MCF 10A (cell line): ENCODE data around the gene CEP131. TPM values are rescaled to one million over a fixed set of nuclear protein-coding genes. Genes with fewer than 3 reads are reported as not detected.

ENCODE experiments used
- BruUV-seq: library from RNA; stranded (reverse); fragments of 400-500 nt; replicated peaks from 2 replicates; lab custom pipeline; 2021; lab: Mats Ljungman, UMichigan
- CTCF ChIA-PET: fragments of 300-600 bp; sonication (Branson Sonifier 250); formaldehyde crosslinking; extraction: SDS; loops from one replicate; lab custom pipeline; 2021; ENCODE audit warnings: antibody characterized with exemption, inconsistent platforms; lab: Yijun Ruan, JAX
- POLR2A ChIA-PET: fragments of 300-600, 350-650 bp; sonication (Branson Sonifier 250); formaldehyde crosslinking; extraction: SDS; loops from one replicate; lab custom pipeline; 2020; ENCODE audit warnings: antibody characterized with exemption, inconsistent platforms; lab: Yijun Ruan, JAX
- DNase-seq: peaks from one replicate; pipeline ENCODE4 v3.0.0-alpha.2; 2018; ENCODE audit not compliant: unreplicated experiment
- H3K27ac Mint-ChIP-seq: one replicate; pipeline ENCODE4 v1.8.0; 2022; ENCODE audit warnings: mild to moderate bottlenecking, low read depth, mixed read lengths; ENCODE audit not compliant: unreplicated experiment
- H3K27me3 Mint-ChIP-seq: one replicate; pipeline ENCODE4 v1.8.0; 2022; ENCODE audit warnings: mixed read lengths; ENCODE audit not compliant: insufficient read depth, unreplicated experiment
- H3K36me3 Mint-ChIP-seq: one replicate; pipeline ENCODE4 v1.8.0; 2022; ENCODE audit warnings: mild to moderate bottlenecking, moderate library complexity, mixed read lengths; ENCODE audit not compliant: insufficient read depth, unreplicated experiment
- H3K4me1 Mint-ChIP-seq: one replicate; pipeline ENCODE4 v1.8.0; 2022; ENCODE audit warnings: mixed read lengths; ENCODE audit not compliant: insufficient read depth, unreplicated experiment
- H3K4me3 Mint-ChIP-seq: one replicate; pipeline ENCODE4 v1.8.0; 2022; ENCODE audit warnings: mild to moderate bottlenecking, moderate library complexity, mixed read lengths; ENCODE audit not compliant: unreplicated experiment
- H3K9me3 Mint-ChIP-seq: one replicate; pipeline ENCODE4 v1.8.0; 2022; ENCODE audit warnings: mixed read lengths; ENCODE audit not compliant: unreplicated experiment
- intact Hi-C: fragments of 100-400 bp; cut with micrococcal nuclease; formaldehyde crosslinking; loops from 2 replicates; pipeline ENCODE4 v1.14.1; 2022
- total RNA-seq: library from RNA; stranded (reverse); gene quantifications from 2 replicates; pipeline ENCODE4 v1.2.3, GENCODE V29; 2022
- TF ChIP-seq, protein P1 (sequence below): fragments of 200-600 bp; IDR thresholded peaks from one replicate; pipeline ENCODE4 v1.8.0; 2022; ENCODE audit warnings: antibody characterized with exemption, mild to moderate bottlenecking; ENCODE audit not compliant: unreplicated experiment

Gene CEP131
- total RNA-seq, 1 experiment from 2014 or later = 9.5 TPM

DNA sequence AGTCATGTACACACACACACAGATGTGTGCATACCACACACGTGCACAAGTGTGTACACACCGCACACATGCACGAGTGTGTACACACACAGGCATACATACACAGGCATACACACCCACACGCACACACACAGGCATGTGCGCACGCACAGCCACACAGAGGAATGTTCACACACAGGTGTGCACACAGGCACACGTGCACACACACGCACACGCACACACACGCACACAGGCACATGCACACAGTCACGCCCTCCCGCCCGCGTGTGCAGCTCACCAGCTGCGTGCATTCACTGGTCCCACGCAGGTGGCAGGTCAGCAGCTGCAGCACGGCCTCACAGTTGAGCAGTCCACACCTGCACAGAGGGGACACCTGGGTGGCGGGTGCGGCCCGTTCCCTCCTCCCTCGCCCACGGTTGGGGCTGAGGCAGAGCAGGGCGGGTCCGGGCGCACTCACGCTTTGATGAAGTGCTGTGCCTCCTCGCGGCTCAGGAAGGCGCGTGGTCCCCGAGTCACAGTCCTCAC lies 8.4 kb upstream of the CEP131 start:
- intact Hi-C loops = no loop called here
- Mint-ChIP-seq H3K36me3 (peaks cover 13% of the 10 kb centered on the region), H3K9me3 (peaks cover 7% of the 10 kb centered on the region), H3K4me1 (peaks cover 6% of the 10 kb centered on the region), H3K4me3 (no peak overlapping the region), H3K27ac (no peak overlapping the region), H3K27me3 (no peaks in the 10 kb centered on the region)
- no TSS peak for BruUV-seq
- no peak for DNase-seq
- POLR2A ChIA-PET = no interaction called here
- CTCF ChIA-PET = interaction anchor here (0.6 kb wide), 1 partner anchor 442 kb away, joined by 5 read pairs; no protein-coding TSS in a partner anchor
- TF ChIP-seq, protein P1, sequence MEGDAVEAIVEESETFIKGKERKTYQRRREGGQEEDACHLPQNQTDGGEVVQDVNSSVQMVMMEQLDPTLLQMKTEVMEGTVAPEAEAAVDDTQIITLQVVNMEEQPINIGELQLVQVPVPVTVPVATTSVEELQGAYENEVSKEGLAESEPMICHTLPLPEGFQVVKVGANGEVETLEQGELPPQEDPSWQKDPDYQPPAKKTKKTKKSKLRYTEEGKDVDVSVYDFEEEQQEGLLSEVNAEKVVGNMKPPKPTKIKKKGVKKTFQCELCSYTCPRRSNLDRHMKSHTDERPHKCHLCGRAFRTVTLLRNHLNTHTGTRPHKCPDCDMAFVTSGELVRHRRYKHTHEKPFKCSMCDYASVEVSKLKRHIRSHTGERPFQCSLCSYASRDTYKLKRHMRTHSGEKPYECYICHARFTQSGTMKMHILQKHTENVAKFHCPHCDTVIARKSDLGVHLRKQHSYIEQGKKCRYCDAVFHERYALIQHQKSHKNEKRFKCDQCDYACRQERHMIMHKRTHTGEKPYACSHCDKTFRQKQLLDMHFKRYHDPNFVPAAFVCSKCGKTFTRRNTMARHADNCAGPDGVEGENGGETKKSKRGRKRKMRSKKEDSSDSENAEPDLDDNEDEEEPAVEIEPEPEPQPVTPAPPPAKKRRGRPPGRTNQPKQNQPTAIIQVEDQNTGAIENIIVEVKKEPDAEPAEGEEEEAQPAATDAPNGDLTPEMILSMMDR = no peak

DNA sequence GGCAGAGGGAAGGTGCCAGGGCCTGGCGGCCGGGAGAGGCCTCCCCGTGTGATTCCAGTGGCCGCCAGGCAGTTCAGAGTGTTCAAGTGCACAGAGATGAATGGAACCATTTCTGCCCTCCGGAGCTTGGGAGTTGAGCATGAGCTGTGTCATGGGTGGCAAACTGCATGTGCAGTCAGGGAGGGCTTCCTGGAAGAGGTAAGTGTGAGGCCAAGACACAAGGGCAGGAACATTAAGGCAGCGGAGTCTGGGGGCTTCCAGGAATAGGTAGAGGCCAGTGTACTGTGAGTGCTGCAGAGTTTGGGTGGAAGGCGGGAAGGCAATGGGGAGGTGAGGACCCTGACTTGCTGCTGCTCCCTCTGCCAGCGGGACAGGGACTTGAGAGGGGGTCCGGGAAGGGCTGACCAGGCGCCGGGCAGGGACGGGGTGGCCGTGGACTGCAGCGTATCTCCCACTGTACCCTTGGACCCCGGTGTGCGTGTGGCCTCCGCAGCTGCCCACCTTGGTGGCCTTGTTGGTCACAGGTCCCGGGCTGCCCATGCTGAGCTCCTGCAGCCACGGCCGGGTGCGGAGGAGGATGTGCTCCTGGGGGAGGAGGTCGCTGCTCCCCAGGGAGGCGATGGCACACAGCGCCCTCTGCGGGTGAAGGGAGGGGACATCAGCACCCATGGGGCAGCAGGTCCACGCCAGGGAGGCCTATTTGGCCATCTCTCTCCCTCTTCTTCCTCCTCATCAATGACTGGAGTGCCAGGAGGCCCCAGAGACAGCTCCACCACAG lies 7.5 kb upstream of the CEP131 start:
- ChIA-PET POLR2A (interaction anchor here (0.6 to 2.6 kb wide), 2 partner anchors 8 to 11 kb away, joined by 5 to 11 read pairs; partner anchors contain the start of genes NDUFAF8 and TEPSIN), CTCF (interaction anchor here (0.5 to 0.6 kb wide), 2 partner anchors 305 to 925 kb away, joined by 3 read pairs; no protein-coding TSS in a partner anchor)
- no peak overlapping the region for H3K4me3 Mint-ChIP-seq
- BruUV-seq = no TSS peak
- H3K27me3 Mint-ChIP-seq = no peaks in the 10 kb centered on the region
- peaks cover 7% of the 10 kb centered on the region for H3K9me3 Mint-ChIP-seq
- no peak for DNase-seq
- peaks cover 13% of the 10 kb centered on the region for H3K36me3 Mint-ChIP-seq
- H3K4me1 Mint-ChIP-seq = peaks cover 6% of the 10 kb centered on the region
- intact Hi-C loops = no loop called here
- no peak overlapping the region for H3K27ac Mint-ChIP-seq
- TF ChIP-seq, protein P1 = peak; percentile 28

DNA sequence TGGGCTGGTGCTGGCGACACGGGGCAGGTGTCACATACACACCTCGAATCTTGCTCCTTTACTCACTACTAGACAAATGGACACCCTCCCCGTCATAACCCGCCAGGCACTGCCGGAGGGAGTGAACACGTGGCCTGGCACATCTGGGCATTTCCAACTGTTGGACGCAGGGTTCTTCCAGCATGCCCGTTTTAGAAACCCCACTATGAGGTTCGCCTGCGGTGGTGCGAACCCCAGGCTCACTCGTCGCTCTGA lies 6.8 kb upstream of the CEP131 start:
- CTCF ChIA-PET = interaction anchor here (0.6 kb wide), 1 partner anchor 305 kb away, joined by 3 read pairs; no protein-coding TSS in a partner anchor
- no TSS peak for BruUV-seq
- H3K27me3 Mint-ChIP-seq = no peaks in the 10 kb centered on the region
- no peak overlapping the region for H3K27ac Mint-ChIP-seq
- H3K9me3 Mint-ChIP-seq = peaks cover 7% of the 10 kb centered on the region
- H3K4me1 Mint-ChIP-seq = no peaks in the 10 kb centered on the region
- POLR2A ChIA-PET = interaction anchor here (0.6 to 2.6 kb wide), 2 partner anchors 9 to 10 kb away, joined by 5 to 11 read pairs; partner anchors contain the start of genes NDUFAF8 and TEPSIN
- H3K4me3 Mint-ChIP-seq = no peak overlapping the region
- peaks cover 13% of the 10 kb centered on the region for H3K36me3 Mint-ChIP-seq
- intact Hi-C loops = no loop called here
- no peak for DNase-seq
- TF ChIP-seq, protein P1 = no peak

DNA sequence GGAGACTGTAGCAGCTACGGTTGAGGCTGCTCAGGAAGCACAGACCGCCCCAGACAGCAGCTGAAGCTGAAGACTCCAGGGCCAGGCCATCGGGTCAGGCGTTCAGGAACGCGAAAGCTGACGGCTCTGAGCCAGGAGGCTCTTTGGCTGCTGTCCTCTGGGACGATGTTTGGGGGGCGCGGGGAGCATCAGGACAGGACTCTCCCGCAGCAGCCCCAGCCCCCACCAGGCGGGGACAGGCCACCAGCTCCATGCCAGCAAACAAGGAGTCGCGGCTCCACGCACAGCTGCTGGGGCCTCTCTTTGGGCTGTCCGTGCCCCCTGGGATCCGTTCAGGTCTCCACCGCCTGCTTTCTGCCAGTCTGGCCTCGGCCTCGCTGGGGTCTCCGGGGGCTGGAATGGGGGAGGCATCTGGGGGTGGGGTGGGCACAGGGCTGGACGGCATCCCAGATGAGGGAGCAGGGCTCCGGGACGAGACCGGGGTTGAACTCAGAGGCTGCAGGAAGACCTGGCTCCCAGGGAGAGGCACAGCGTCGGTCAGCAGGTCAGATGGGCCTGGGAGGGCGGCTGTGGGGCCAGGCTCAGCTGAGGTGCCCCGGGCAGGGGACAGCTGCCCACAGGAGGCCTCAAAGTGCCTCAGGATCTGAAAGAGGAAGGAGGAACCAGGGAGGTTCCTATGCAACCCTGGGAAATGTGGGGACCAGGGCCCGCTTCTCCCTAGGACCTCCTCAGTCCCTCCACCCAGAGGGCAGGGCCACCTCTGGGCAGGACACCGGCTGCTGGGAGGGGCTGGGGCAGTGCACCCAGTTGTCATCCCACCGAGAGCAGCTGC lies 6.3 kb upstream of the CEP131 start:
- Mint-ChIP-seq H3K4me1 (no peaks in the 10 kb centered on the region), H3K4me3 (no peak overlapping the region), H3K9me3 (peaks cover 7% of the 10 kb centered on the region), H3K27ac (no peak overlapping the region), H3K36me3 (peaks cover 13% of the 10 kb centered on the region), H3K27me3 (no peaks in the 10 kb centered on the region)
- no peak for DNase-seq
- intact Hi-C loops = no loop called here
- no TSS peak for BruUV-seq
- TF ChIP-seq, protein P1 = no peak
- POLR2A ChIA-PET = interaction anchor here (2.6 kb wide), 1 partner anchor 9 kb away, joined by 11 read pairs; the partner anchor contains the start of genes NDUFAF8 and TEPSIN
- CTCF ChIA-PET = no interaction called here
